HG02588 (cell line): ENCODE data around the gene KLF16.

Source experiments
- ATAC-seq: cut with Tn5 transposase; IDR thresholded peaks from one replicate; pipeline ENCODE4 v1.9.1; 2021; ENCODE audit warnings: mild to moderate bottlenecking, moderate library complexity; ENCODE audit not compliant: unreplicated experiment

The KLF16 gene

GRCh38 chr19:1856345-1856697 lies 7.1 kb downstream of the KLF16 start:
- no peak for ATAC-seq

DNA sequence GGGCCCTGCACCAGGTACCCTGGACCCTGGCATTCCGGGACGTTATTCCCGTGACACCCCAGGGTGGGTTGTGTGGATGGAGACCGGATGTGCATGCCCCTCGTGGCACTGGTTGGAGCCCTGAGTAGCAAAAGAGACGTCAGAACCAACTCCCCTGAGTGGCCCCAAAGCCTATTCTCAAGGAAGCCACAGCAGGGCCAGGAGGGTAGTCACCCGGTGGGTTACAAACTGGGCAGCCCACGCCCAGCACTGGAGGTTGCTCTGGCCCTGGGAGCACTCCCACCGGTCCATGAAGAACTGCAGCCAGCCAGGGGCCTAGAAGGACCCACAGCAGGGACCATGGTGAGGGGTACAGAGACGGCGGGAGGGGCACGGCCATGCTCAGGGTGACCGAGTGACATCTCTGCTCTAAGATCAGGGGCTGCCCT lies 7.5 kb downstream of the KLF16 start:
- no peak for ATAC-seq

DNA sequence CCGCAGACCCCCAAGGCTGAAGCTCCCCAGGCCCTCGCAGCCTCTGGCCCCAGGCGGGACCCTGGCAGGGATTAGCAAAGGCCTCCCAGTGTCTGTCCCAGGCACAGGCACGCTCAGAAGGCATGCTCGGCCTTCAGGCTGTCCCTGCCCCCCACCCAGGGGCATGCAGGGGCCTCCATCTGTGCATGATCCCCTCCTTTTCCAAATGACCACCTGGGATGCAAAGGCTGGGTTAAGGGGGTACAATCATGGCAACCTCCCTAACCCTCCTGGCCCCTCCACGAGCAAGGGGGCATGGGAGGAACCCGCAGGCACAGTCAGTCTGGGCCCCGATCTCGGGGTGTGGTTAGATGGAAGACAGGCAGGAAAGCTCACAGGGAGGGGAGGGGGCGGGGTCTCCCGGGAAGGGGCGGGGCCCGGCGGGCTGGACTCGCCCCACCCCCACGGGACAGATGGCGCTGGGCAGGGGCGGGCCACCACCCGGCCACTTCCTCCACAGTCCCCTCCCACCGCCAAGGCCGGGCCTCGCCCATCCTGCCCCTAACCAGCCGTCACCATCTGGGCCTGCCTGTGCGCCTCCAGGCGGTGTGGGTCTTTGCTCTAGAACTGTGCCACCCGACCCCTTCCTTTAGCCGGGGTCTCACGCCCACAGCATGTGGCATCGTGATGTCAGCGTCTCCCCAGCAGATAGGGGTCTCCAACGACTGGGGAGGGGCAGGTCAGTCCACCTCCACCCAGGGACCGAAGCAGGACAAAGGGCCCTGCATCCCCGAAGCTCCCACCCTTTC lies 8.1 kb downstream of the KLF16 start:
- ATAC-seq = peak; percentile 54

DNA sequence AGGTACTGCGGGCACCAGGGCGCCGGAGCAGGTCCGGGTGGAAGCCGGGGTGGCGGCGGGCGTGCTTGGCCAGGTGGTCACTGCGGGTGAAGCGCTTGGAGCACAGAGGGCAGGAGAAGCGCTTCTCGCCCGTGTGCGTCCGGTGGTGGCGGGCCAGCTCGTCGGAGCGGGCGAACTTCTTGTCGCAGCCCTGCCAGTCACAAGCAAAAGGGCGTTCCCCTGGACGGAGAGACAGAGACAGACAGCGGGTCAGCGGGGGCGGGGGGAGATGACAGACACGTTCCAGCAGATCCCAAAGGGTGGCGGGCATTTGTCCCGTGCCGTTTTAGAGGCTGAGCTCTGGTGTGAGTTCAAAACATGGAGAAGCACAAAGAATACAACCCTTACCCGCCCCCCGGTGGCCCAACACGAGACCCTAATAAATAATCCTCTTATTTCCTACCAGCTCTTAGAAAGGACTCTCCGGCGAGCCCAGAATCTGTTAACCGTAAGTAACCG lies 8.8 kb downstream of the KLF16 start:
- no peak for ATAC-seq

DNA sequence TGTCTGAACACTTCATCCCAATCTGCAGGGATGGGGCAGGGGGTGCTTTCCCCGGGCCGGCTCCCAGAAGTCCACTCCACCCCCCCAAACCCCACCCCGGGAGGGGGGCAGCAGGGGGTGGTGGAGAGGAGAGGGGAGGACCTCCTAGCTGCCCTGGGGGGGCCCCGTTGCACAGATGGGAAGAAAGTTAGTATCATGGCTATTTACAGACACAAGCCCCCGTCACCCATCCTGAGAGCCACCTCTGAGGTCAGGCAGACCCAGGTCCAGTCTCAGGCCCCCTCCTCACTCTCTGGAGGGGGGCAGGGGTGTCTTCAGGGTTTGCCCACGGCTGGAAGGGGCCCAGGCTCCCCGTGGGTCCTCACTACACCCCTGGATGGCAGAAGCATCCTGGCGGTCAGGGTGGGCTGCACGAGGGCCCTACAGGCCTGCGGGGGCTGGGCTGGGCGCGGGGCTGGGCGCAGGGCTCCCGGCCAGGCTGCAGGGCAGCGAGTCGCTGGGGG lies 9.3 kb downstream of the KLF16 start:
- ATAC-seq = no peak

- no peak for ATAC-seq
Measured at GRCh38 chr19:1853295-1854038, 9.9 kb downstream of the KLF16 start.

DNA sequence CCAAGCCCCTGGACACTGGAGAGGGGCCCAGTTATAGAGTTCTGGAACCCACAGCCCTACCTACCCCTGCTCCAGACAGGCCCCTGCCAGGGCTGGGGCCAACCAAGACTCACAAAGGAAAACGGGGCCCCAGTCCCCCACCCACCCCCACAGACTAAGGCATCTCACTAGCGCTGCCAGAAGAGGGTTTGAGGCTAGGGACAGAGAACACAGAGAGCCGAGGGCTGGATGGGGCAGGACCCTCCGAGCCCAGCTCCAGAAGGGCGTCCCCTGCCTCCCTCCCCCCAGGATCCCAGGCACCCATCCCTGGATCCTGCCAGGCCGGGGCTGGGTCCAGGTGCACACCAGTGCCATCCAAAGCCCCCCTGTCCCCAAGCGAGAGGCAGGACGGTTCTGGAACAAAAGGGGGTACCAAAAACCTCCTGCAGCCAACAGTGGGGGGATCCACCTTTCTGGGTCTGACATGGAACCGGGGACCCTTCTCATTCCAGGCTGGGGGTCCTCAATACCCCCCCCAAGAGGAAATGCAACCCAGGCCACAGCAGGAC lies 10.7 kb downstream of the KLF16 start:
- no peak for ATAC-seq

DNA sequence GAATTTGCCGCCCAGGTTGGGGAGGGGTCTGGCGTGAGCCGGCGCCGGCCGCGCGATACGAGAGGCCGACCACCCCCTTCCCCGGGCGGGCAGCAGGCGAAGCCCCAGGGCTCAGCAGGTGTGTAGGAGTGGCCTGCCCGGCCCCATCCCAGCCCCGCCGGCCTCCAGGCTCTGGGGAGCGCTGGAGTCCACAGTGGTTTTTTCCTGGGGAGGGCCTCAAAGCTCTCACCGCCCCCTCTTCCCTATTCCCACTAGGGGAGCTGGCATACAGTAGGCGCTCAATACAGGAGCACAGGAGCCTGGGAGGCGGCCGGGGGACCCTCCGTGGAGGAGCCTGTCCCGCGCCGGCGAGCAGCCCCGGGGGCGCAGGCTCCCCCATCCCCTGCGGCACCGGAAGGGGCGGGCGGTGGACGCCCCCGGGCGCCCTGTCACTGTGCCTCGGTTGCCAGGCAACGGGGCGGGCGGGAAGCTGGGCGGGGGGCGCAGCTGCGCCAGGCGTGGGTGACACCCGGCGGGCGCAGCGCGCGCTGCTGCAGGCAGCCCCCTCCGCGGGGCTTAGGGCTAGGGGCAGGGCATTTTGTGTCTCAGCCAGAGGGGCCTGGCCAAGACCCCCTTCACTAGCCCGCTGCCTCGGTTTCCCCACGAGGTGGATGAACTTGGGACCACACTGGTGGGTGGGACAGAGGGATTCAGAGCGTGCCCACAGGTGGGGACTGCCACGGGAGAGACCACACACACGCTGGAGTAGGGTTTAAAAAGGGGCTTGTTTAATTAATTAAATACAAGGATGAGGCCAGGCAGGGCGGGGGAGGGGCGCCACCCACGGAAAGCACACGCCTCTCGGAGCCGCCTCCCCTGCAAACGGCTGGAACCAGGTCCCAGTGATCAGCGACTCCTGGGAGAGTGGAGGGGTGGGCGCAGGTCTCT lies 11.5 kb downstream of the KLF16 start:
- no peak for ATAC-seq

DNA sequence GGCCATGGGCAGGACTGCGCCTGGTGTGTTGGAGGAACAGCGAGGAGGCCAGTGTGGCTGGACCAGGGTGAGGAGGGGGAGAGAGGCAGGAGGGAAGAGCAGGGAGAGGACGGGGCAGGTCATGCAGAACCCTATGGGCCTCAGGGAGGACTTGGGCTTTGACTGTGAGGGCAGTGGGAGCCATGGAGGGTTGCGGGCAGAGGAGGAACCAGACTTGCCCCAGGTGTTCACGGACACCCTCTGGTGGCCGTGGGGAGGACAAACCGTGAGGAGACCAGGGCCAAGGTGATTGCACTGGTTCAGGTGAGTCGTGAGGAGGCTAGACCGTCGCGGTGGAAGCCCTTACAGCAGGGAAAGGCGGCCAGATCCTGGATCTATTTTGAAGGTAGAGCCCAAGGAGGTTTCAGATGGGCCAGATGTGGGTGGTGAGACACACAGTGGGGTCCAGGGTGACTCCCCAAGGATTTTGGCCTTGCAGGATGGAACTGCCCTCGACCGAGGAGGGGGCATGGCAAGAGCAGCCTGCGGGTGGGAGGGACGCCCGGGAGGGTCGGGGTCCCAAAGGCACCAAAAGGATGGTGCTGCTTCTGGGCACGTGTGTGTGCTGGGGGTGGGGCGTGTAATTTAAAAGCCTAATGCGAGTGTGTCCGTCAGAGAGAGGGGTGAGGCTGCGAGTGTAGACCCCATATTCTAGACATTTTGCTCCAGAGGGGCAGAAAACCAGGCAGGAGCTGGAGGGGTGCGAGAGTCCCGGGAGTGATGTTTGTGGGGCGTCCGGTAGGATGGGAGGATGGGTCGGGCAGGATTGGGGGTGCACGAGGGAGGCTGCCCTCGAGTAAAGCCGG lies 12.3 kb downstream of the KLF16 start:
- no peak for ATAC-seq

DNA sequence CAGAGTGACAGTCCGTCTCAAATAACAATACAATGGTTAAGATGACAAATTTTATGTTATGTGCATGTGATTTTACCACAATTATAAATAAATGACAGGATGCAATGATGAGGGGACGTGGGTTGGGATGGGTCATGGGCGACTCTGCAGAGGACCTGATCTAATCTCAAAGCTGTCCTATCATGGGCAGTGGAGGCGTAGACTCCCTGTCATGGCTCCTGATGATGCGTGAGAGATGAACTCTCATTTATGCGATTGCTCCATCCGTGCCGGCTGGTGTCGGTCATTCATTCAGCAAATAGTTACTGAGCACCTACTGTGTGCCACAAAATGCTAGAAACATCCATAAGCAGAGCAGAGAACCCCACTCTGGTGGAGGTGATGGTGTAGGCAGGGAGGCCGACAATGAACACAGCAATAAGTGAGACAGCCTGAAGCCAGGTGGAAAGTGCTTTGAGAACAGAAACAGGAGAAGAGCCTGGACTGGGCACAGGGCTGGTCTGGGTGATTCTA lies 13.4 kb downstream of the KLF16 start:
- ATAC-seq = no peak

DNA sequence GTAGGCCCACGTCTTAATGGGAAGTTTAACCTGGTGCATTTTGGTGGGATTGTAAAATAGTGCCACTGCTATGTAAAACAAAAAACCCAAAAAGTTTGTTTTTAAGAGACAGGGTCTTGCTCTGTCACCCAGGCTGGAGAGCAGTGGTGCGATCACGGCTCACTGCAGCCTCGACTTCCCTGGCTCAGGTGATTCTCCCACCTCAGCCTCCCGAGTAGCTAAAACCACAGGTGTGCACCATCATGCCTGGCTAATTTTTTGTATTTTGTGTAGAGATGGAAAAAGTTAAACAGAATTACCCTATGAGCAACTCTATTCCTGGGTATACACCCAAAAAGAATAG lies 14.3 kb downstream of the KLF16 start:
- no peak for ATAC-seq

DNA sequence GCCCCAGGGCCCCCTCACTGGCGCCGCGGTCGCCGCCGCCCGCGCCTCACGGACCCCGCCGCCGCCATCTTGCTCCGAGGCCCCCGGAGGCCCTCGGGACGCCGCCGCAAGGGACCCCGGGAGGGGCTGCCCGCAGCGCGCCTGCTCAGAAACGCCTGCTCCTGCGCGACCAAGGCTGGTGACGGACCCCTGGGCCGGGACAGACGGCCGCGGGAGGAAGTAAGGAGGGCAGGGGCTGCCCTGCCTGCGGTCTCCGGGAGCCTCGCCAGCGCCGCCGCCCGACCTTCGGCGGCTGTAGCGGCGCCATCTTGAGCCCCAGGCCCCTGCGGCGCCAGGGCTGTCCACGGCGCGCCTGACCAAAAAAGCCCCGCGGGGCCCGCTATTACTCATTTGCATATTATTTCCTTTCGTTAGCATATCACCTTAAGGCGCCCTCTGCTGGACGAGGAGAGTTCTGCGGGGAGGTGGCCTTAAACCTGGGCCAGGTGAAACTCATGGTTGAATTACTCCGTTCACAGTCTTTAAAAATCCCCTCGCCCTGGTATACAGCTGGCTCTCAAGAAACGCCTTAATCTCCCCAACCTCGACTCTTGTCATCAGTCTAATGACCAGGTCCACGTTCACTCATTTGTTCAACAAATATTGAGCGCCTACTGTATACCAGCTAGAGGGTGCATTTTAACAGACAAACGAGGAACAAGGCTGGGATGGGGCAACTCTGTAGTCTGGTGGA lies 14.8 kb downstream of the KLF16 start, which contains the start of gene REXO1:
REXO1 (minus strand) TSS at position 85 of the 733 bp plus-strand sequence. CDS start 125 bp downstream, outside the sequence.
- peak; percentile 50 for ATAC-seq

DNA sequence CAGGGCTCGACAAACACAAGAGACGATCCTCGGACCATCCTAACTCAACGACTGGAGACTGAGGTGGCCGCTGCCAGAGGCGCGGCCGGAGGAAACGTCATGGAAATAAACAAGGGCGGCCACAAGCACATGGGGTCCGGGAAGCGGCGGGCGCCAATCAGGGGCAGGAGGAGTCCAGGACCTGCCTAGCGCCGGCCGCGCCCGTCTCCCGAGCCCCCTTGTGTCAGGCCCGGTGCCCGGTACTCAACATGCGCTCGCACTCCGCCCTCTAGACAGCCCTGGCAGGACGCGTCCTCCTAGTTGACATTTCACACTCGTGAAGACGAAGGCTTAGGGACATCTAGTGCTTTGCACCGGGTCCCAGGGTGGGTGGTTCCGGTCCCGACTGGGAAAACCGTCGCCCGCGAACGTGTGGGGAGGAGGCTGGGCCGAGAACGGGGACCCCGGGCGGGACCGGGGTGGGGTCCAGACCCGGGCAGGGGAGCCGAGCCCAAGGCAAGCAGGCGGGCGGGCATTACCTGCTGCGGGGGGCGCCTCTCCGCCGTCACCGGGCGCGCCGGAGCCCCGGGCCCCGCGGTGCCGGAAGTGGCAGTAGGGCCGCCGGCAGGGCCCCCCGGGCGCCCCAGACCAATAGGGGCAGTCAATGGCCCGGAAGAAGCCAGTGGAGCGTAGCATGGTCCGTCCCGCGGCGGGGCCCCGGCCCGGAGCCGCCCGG lies 15.5 kb downstream of the KLF16 start:
- ATAC-seq = peak; percentile 25

GRCh38 chr19:1847348-1847683 lies 16.1 kb downstream of the KLF16 start:
- ATAC-seq = no peak

DNA sequence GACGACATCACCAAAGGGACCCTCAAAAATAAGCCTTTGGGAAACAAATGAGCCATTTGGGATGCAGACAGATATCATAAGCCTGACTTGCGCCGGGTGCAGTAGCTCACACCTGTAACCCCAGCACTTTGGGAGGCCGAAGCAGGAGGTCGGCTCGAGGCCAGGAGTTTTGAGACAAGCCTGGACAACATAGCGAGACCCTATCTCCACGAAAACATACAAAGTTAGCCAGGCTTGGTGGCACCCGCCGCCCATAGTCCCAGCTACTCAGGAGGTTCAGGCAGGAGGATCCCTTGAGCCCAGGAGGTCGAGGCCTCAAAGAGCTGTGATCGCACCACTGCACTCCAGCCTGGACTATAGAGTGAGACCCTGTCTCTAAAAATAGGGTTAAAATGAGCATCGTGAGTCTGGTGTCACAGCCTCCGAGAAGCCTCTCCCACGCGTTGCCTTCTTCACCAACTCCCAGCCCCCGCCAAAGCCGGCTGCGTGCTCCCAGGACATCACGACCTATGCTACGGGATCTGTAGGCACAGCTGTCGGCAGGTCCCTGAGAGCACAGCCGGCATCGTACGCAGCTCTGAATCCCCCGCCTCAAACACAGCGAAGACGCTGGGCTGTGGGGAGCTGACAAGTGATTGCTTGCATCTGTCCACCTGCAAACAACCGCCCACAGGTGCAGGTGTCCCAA lies 16.7 kb downstream of the KLF16 start:
- ATAC-seq = no peak

- ATAC-seq = no peak
Measured at GRCh38 chr19:1845642-1846041, 17.7 kb downstream of the KLF16 start.

GRCh38 chr19:1845125-1845515 lies 18.3 kb downstream of the KLF16 start:
- no peak for ATAC-seq
